Ammon's horn (tissue), 1 donor: ENCODE data around the gene ABHD12.

Source experiments
- DNase-seq: peaks from one replicate; pipeline ENCODE4 v3.0.0-alpha.2; 2016; ENCODE audit warnings: low spot score

Gene ABHD12

DNA sequence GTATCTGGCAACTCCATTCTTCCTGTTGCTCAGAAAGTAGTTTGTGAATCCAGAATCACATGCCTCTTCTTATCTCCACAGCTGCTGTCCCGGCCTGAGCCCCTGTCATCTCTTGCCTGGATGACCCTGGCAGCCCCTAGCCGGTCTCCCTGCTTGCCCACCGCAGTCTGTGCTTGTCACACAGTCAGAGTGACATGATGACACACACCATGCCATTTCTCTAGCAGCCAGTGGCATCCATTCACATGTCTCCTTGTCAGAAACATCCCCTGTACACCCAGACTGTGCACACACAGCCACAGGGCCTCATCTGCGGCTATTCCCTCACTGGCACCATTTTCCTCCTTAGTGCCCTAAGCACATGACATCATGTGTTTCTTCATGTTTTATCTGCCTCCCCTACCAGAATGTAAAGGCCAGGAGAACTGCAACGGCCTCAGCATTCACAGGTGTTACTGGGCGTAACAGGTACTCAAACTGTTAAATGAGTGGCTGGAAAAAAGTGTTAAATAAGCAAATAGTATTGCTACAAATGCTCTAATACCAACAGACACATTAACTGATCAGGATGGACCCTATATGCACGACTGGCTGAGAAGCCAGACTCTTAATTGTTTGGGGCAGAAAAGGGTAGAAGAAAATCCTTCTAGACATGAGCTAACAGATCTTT is 9.6 kb downstream of the ABHD12 start:
- DNase-seq, result no peak

DNA sequence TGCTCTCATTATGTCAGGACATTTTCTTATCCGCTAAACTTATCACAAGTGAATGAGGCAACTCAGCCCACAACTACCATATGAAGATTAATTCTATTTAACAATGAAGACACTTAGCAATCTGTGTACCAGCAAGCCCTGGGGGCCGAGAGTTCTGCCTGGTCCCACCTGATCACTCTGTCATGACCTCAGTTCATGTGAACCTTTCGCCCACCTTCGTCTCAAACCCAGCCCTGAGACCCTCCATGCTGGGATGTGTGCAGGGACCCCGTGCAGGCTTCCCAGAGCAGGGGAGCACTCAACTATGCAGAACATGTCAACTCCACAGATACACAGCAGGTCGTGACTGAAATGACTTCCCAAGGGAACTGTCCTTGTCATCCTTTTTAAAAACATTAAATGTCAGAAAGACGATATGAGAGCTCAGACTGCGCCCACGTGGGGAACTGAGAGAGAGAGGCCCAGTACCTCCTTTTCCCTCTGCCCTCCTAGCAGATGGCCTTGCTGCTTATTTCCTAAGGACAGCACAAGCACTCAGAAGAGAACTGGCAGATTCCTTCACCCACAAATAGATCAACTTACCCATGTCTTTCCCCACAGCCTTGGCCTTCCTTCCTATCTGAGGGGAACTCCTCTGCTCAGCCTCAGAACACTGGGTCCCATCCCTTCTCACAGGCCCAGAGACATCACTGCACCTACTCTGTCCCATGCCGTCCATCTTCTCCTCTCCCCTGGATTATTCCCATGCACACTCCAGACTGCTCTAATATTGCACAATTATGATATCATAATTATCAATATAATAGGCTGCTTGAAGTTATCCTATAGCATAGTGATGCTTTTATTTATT is 11.5 kb downstream of the ABHD12 start:
- DNase-seq, result peak; percentile 50

GRCh38 chr20:25378189-25378883 is 12.3 kb downstream of the ABHD12 start:
- no peak for DNase-seq

GRCh38 chr20:25376886-25377285 is 13.7 kb downstream of the ABHD12 start:
- no peak for DNase-seq

DNA sequence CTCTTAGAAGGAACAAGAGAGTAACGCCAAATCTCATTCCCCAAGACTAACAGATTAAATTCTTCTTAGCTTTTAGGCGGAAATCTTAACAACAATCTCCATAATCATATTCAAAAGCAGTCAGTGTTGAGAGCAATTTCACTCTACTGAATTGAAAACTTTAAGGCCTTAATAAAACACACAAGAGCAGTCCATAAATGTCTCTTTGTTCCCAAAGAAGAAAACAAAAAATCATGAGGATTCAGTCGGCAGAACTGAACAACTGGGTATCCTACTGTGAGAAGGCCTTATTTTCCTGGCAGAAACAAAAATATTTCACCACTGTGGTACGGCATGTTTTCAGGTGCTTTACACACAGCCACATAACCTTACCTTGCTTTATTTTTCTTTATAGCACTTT is 14.4 kb downstream of the ABHD12 start:
- no peak for DNase-seq

GRCh38 chr20:25374842-25375241 is 15.8 kb downstream of the ABHD12 start:
- no peak for DNase-seq

- DNase-seq, result no peak
Measured at GRCh38 chr20:25372584-25373336, 17.9 kb downstream of the ABHD12 start.

DNA sequence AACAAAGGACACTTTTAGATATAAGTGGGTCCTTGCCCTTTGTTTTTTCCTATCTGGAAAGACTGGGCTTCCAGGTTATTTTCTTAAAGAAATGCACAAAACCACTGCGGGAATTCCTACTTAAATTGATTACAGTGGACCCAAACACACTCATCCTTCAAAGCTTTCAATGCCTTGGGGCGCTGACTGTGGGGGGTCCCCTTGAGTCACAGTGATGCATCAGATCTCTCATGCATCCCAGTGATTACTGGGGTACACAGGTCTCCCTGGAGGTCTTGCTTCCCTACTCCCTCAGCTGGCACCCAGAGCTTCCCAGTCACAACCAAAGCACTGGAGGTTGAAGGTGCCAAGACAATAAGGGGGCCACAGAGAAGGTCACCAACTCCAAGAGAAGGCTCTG is 20.7 kb downstream of the ABHD12 start:
- no peak for DNase-seq

GRCh38 chr20:25369529-25369928 is 21.1 kb downstream of the ABHD12 start:
- no peak for DNase-seq

- no peak for DNase-seq
Measured at GRCh38 chr20:25368976-25369375, 21.7 kb downstream of the ABHD12 start.

DNA sequence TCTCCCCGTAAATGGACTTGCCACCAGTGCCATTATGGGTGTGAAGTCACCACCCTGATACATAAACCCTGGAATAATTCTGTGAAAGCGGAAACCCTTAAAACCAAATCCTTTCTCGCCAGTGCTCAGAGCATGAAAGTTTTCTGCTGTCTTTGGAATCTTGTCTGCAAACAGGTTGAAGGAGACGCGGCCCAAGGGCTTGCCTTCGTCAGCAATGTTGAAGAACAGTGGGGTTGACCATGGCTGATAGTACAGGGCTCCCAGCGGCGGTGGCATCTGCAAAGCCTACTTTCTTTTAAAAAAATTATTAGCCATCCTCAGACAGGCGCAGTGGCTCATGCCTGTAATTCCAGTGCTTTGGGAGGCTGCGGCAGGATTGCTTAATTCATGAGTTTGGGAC is 22.1 kb downstream of the ABHD12 start:
- DNase-seq, result no peak

DNA sequence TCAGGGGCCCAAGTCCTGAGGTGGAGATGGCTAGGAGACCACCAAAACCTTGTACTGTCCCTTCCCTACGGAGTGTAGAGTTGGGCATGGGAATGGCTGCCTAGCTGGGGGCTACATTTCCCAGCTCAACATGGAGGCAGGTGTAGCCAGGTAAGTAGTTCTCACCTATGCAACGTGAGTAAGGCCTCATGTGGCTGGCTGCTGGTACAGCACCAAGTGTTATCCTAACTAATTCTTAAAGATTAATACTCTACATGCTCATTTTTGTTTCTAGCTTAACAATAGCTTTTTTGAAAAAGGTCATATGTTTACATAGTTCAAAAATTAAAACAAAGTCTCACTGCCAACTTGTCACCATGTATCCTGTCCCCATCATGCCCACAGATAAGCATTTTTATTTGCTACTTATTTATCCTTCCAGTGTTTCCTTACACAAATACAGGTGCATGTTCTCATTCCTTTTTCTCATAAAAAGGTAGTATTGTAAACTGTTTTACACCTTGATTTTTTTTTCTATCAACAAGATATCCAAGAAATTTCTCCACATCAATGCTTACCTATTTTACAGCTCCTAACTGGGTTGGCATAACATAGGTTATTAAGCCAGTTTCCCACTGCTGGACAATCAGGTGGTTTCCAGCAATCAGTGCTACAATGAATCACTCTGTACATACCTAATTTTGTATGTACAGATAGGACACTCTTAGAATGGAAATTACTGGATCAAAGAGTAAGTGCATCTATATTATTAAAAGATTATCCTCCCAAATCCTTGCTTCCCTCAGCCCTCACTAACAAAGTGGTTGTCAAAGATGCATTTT is 25.5 kb downstream of the ABHD12 start:
- DNase-seq, result no peak

GRCh38 chr20:25364180-25364788 is 26.4 kb downstream of the ABHD12 start:
- DNase-seq, result no peak

GRCh38 chr20:25361287-25361683 is 29.4 kb downstream of the ABHD12 start:
- DNase-seq, result no peak

DNA sequence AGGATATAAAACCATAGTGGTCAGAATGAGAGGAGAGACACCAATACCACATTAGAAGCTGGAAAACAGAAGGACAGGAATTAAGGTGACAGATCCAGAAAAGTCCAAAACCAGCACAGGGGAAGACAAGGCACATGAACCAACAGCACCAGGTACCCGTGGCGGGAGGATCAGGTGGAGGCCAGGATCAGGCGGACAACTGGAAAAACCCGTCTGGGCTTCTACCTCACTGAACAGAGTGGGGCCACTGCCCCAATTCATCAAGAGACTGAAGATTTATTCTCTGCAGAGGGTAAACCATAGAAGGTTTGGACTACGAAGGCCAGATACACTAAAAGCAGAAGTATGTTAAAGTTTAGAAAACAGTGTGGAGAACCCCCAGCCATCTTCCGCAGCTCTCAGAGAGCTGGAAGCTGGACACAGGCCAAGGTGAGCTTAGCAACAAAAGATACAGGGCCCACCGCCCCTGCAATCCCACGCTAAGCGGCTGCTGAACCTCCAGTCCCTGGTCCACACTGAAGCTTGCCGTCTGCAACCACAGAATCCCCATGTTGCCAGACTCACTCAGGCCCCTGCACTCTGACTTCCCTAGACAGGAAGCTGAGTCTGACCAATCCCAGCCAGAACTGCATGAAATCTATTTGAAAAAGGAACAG is 29.9 kb downstream of the ABHD12 start:
- DNase-seq, result peak; percentile 35

GRCh38 chr20:25356271-25356933 is 34.2 kb downstream of the ABHD12 start:
- DNase-seq, result peak; percentile 31

- DNase-seq, result peak; percentile 45
Measured at GRCh38 chr20:25355866-25356265, 34.8 kb downstream of the ABHD12 start.

GRCh38 chr20:25355011-25355595 is 35.5 kb downstream of the ABHD12 start:
- DNase-seq, result no peak
